ENCODE results near the gene BNC2.

DNA sequence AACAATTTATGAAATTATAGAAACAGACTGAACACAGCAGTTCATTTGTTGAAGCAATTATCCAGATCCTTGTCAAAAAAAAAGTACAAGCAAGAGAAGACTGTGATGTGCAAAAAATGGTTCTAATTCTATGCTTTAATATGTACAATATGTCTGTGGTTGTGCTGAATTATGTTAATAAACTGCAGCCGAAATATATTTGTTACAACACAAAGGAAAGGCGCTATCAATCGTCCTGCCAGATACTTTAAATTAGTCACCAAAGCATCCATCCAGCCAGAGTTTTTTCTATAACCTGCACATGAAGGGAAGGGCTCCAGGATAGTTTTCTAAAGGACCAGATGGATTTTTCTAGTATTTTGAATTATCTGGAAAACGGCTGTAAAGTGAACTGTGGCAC lies 259.5 kb downstream of the BNC2 start:
- TF ChIP-seq EZH2 (IDR thresholded peaks at IDR 0.05; ENCODE audit: borderline replicate concordance, low read length), result no peak
- TF ChIP-seq, protein P1, sequence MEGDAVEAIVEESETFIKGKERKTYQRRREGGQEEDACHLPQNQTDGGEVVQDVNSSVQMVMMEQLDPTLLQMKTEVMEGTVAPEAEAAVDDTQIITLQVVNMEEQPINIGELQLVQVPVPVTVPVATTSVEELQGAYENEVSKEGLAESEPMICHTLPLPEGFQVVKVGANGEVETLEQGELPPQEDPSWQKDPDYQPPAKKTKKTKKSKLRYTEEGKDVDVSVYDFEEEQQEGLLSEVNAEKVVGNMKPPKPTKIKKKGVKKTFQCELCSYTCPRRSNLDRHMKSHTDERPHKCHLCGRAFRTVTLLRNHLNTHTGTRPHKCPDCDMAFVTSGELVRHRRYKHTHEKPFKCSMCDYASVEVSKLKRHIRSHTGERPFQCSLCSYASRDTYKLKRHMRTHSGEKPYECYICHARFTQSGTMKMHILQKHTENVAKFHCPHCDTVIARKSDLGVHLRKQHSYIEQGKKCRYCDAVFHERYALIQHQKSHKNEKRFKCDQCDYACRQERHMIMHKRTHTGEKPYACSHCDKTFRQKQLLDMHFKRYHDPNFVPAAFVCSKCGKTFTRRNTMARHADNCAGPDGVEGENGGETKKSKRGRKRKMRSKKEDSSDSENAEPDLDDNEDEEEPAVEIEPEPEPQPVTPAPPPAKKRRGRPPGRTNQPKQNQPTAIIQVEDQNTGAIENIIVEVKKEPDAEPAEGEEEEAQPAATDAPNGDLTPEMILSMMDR (IDR thresholded peaks at IDR 0.05; ENCODE audit: low read length), result no peak
